ENCODE results near the gene GPR162.

DNA sequence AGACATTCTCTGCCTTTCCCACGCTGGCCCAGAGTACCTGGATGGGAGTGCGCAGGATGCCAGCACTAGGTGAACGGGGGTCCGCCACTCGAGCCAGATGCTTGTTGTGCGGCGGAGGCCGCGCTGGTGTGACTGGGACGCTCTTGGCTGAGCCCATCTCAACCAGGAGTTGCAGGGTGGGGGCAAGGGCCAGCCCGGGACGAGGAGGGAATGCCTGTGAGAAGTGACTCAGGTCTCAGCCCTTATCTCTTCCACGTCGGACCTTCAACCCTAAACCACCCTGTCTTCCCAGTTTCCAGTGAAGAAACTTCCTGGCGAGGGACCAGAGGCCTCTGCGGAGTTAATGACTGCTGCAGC lies 29.2 kb downstream of the GPR162 start:
- TF ChIP-seq, protein P1, sequence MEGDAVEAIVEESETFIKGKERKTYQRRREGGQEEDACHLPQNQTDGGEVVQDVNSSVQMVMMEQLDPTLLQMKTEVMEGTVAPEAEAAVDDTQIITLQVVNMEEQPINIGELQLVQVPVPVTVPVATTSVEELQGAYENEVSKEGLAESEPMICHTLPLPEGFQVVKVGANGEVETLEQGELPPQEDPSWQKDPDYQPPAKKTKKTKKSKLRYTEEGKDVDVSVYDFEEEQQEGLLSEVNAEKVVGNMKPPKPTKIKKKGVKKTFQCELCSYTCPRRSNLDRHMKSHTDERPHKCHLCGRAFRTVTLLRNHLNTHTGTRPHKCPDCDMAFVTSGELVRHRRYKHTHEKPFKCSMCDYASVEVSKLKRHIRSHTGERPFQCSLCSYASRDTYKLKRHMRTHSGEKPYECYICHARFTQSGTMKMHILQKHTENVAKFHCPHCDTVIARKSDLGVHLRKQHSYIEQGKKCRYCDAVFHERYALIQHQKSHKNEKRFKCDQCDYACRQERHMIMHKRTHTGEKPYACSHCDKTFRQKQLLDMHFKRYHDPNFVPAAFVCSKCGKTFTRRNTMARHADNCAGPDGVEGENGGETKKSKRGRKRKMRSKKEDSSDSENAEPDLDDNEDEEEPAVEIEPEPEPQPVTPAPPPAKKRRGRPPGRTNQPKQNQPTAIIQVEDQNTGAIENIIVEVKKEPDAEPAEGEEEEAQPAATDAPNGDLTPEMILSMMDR (IDR thresholded peaks at IDR 0.05) = no peak
- no peak for TF ChIP-seq ZFX (IDR thresholded peaks at IDR 0.05; ENCODE audit: borderline replicate concordance)

All from 22Rv1 (cell line).